Measurements from ENCODE around the gene KCNAB1. TPM values are rescaled to one million over a fixed set of nuclear protein-coding genes. Genes with fewer than 3 reads are reported as not detected.
"Not testable (repeated sequence)": the region's sequence is repeated elsewhere in the genome, so short reads cannot be mapped to it uniquely, and the experiment has no call there.

KCNAB1 gene
- total RNA-seq, 1 donor from 2014 or later: not detected

- intact Hi-C loops (cut with micrococcal nuclease): no loop called here
Observed at GRCh38 chr3:156217674-156218352, 97.4 kb downstream of the KCNAB1 start.

GRCh38 chr3:156218353-156218744 lies 98.0 kb downstream of the KCNAB1 start:
- intact Hi-C loops (cut with micrococcal nuclease): no loop called here

DNA sequence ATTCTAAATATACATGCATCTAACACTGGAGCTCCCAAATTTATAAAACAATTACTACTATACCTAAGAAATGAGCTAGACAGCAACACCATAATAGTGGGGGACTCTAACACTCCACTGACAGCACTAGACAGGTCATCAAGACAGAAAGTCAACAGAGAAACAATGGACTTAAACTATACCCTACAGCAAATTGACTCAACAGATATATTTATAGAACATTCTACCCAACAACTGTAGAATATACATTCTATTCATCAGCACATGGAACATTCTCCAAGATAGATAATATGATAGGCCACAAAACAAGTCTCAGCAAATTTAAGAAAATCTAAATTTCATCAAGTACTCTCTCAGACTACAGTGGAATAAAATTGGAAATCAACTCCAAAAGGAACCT lies 102.0 kb downstream of the KCNAB1 start:
- intact Hi-C loops (cut with micrococcal nuclease): not testable (repeated sequence)

GRCh38 chr3:156224046-156224445 lies 103.7 kb downstream of the KCNAB1 start:
- intact Hi-C loops (cut with micrococcal nuclease): not testable (repeated sequence)

GRCh38 chr3:156226676-156227420 lies 106.5 kb downstream of the KCNAB1 start:
- intact Hi-C loops (cut with micrococcal nuclease): no loop called here

- intact Hi-C loops (cut with micrococcal nuclease): no loop called here
Observed at GRCh38 chr3:156227704-156228103, 107.3 kb downstream of the KCNAB1 start.

DNA sequence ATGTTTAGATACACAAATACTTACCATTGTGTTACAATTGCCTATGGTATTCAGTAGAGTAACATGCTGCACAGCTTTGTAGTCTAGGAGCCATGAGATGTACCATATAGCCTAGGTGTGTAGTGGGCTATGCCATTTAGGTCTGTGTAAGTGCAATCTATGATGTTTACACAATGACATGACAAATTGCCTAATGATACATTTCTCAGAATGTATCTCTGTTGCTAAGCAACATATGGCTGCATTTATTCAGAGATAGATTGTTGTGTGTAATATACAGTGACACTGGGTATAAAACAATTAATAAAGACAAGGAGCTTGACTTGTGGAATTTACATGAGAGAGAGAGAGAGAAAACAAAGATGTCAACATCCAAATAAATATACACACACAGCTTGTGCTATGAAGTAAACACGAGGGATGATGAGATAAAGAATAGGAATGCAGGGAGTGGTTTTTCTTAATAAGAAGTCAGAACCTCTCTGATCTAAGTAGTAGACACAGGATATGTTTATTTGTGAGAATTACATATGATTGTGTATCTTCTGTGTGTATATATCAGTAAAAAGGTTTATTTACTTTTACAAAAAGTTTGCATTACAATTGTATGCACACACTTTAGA lies 110.0 kb downstream of the KCNAB1 start:
- intact Hi-C loops (cut with micrococcal nuclease): no loop called here

- intact Hi-C loops (cut with micrococcal nuclease): not testable (repeated sequence)
Observed at GRCh38 chr3:156231221-156231620, 110.8 kb downstream of the KCNAB1 start.

GRCh38 chr3:156233876-156234275 lies 113.5 kb downstream of the KCNAB1 start:
- intact Hi-C loops (cut with micrococcal nuclease): no loop called here

- intact Hi-C loops (cut with micrococcal nuclease): no loop called here
Observed at GRCh38 chr3:156236556-156237260, 116.3 kb downstream of the KCNAB1 start.

- intact Hi-C loops (cut with micrococcal nuclease): no loop called here
Observed at GRCh38 chr3:156240642-156241041, 120.3 kb downstream of the KCNAB1 start.

- intact Hi-C loops (cut with micrococcal nuclease): no loop called here
Observed at GRCh38 chr3:156246961-156247725, 126.8 kb downstream of the KCNAB1 start.

DNA sequence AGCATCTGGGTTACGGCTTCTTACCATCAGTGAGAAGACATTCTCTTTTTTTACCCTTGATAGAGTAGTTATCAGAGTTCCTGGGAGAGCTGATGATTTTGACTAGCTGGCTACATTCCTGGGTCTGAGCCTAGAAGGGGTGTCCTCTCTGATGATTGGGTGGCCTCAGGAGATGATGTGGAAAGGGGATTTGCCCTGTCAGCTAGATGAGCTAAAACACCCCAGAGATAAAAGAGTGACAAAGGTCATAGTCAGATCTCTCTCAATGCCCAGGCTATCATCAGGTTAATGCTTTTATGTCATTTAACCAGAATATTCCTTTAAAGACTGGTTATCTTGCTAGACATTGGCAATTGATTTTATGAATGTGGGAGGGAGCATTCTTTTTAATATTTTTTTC lies 130.2 kb downstream of the KCNAB1 start:
- intact Hi-C loops (cut with micrococcal nuclease): no loop called here

DNA sequence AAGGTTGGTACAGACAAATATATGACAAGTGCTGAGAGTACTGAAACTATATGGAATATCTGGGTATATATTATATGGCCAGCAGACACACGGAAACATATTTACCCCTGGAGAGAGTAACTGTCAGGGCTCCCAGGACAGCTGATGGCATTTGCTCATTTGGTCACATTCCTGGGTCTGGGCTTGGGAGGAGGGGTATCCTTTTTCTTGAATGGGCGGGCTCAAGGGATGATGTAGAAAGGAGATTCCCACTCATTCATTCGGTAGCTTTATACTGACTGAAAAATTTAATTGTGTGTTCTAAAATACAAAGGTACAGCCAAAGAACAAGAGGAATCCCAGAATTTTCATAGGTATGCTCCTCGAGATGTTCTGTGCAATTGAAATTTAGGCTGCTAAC lies 131.0 kb downstream of the KCNAB1 start:
- intact Hi-C loops (cut with micrococcal nuclease): no loop called here

GRCh38 chr3:156252656-156253055 lies 132.3 kb downstream of the KCNAB1 start:
- intact Hi-C loops (cut with micrococcal nuclease): no loop called here

DNA sequence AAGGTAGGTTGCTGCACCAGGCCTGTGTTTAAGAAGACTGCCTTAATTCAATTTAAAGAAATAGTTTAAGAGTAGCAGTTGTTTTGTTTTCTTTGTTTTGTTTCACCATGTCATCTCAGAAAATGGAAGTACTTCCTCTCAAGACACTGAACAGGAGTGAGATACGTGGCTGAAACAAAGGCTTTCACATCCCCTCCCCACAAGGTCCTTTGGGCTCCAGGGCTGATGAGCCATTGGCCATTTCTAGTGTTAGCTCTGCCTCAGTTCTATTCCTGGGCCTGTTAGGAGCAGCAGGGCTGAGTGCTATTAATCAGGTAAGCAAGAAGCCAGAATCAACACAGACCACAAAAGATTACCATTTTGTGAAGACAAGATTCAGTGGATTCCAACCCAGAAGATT lies 132.8 kb downstream of the KCNAB1 start:
- intact Hi-C loops (cut with micrococcal nuclease): no loop called here

- intact Hi-C loops (cut with micrococcal nuclease): no loop called here
Observed at GRCh38 chr3:156256256-156256655, 135.9 kb downstream of the KCNAB1 start.

DNA sequence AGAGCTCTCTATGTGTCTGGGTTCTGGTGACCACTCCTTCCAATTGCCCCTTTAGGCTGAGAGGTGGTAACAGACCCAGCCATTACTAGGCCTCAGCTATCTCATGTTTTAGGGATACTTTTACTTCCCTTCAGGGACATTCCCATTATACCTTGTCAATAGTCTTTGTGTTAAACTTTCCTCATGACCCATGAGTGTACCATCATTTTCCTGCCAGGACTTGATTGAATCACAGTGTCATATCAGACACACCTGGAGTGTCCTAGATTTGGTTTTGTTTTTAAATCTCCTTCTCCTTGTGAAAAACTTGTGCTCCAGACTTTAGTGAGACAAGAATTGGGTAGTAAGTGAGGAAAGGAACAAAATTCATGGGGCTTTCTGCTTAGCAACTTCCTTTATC lies 136.6 kb downstream of the KCNAB1 start:
- intact Hi-C loops (cut with micrococcal nuclease): no loop called here

- intact Hi-C loops (cut with micrococcal nuclease): no loop called here
Observed at GRCh38 chr3:156258301-156258700, 137.9 kb downstream of the KCNAB1 start.

- intact Hi-C loops (cut with micrococcal nuclease): no loop called here
Observed at GRCh38 chr3:156259896-156260295, 139.5 kb downstream of the KCNAB1 start.

DNA sequence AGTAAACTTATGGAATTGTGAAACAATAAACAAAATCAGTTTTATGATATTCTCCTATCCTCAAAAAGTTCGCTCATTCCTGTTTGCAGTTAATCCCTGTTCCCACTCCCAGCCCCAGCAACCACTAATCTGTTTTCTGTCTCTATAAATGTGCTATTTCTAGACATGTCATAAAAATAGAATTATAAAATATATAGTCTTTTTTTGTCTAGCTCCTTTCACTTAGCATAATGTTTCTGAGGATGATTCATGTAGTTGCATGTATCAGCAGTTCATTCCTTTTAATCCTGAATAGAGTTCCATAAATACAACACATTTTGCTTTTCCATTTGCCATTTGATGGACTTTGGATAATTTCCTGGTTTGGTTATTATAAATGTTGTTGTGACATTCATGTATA lies 140.0 kb downstream of the KCNAB1 start:
- intact Hi-C loops (cut with micrococcal nuclease): no loop called here

Data from T-helper 2 cell treated with Interferon-gamma antibody and Interleukin-4, amounts not matched to agents 100 ng/mL and 5 ng/mL, for 36 hours (primary cell).